Effector CD4-positive, alpha-beta T cell (primary cell): ENCODE data around the gene TNFRSF8.
"Not testable (repeated sequence)": the region's sequence is repeated elsewhere in the genome, so short reads cannot be mapped to it uniquely, and the experiment has no call there.

Experiments
- DNase-seq: peaks from one replicate; pipeline ENCODE4 v3.0.0-alpha.2; 2020

Gene TNFRSF8

DNA sequence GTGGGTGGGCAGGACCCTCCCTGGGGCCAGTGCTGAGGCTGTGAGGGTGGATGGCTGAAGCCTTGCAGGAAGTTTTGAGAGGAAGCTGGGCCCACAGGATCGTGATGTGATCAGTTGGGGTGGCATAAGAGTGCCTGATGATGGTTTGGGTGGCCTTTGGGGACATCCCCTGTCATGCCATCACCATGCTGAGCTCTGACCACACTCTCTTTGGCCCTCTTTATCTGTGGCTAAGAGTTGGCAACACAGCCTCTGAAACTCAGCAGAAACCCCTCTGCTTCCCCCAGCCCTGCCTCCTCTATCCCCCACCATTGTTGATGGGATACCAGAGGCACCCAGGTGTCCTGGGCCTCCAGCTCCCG, 24.0 kb upstream of the TNFRSF8 start:
- no peak for DNase-seq

DNA sequence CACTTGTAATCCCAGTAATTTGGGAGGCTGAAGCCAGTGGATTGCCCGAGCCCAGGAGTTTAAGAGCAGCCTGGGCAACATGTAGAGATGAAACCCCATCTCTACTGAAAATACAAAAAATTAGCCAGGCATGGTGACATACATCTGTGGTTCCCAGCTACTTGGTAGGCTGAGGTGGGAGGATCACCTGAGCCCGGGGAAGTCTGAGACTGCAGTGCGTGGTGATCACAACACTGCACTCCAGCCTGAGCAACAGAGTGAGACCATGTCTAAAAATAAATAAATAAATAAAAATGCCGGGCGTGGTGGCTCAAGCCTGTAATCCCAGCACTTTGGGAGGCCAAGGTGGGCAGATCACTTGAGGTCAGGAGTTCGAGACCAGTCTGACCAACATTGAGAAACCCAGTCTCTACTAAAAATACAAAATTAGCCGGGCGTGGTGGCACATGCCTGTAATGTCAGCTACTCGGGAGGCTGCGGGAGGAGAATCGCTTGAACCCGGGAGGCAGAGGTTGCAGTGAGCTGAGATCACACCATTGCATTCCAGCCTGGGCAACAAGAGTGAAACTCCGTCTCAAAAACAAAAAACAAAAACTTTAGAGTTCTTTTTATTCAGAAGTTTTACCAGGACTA, 23.2 kb upstream of the TNFRSF8 start:
- not testable (repeated sequence) for DNase-seq

DNA sequence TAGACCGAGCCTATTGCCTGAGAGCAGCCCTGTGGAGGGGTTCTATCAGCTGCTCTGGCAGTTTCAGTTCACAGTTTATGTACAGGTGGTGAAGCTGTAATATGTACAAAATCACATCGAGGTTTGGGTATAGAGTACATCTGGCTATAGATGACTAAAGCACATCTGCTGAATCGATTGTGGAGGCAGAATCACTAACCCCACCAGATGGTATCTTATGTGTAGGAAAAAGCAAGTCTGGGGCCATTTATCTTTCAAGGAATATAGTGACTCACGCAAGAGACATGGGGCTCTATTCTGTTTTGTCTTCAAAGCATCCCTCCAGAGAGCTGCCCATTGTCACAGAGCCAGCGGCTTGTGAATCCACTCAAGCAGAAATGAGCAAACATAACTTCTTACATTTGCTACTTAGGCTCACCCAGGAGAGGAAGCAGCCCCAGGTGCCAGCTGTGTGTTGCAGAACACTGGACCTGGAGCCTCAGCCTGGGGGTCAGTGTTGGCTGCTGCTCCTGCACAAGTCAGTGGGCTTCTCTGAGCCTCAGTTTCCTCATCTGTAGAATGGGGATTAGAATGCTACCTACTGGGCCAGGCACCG, 22.5 kb upstream of the TNFRSF8 start:
- no peak for DNase-seq

DNA sequence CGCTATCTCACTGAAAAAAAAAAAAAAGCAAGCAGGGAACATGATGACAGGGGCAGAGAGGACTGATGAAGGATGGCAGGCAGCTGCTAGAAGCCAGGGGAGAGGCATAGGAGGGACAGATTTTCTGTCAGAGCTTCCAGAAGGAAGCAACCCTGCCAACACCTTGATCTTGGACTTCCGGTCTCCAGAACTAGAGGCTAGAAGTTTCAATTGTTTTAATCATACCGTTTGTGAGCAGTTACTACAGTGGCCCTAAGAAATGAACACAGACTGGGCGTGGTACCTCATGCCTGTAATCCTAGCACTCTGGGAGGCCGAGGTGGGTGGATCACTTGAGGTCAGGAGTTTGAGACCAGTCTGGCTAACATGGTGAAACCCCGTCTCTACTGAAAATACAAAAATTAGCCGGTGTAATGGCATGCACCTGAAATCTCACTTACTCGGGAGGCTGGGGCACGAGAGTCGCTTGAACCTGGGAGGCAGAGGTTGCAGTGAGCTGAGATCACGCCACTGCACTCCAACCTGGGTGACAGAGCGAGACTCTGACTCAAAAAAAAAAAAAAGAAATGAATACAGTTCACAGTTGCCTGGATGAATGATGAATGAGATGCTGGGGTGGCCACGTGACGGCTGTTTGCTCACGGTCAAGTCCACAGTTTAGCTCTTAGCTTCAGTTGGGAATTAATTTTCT, 18.8 kb upstream of the TNFRSF8 start:
- not testable (repeated sequence) for DNase-seq

DNA sequence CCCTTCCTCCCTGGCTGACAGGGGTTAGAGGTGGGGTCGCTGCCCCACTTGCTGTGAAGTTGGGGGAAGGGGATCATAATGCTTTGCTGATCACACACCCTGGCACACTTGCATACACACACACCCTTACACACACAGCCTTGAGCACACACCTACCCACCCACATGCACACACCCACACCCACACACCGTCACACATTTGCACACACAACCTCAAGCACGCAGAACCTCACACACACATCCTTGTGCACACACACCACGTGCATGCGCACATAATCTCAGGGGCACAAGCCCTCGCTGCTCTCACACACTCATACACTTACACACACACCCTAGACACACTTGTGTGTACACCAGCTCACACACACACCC, 16.4 kb upstream of the TNFRSF8 start:
- DNase-seq, result no peak

DNA sequence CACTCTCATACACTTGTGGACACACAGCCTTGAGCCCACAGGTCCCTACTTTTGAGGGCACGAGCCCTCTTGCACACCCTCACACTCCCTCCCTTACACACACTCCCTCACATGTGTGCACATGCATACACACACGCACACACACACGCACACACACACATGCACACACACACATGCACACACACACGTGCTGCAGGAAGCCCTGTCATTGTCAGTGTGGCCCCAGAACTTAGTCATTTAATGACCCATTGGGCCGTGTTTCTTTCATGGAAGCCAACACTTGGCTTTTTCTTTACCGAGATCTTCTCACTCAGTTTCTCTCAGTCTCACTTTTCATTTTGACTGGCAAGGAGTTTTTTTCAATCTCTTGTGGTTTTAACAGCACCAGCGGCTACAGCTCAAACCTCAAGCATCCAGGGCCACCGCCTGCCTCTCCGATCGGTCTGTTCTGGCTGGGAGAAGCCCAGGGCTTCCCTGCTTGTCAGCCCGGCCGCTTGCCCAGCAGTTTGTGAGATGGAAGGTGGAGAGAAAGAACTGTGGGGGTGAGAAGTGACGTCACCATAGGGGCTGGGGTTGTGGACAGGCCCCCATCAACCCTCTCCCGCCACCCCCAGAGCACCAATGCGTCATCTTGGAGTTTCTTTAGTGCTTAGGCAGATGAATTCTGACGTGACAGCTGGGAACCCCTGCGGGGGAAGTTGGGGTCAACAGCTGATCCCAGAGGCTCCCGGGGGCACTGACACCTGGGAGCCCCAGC, 15.8 kb upstream of the TNFRSF8 start:
- DNase-seq, result no peak

DNA sequence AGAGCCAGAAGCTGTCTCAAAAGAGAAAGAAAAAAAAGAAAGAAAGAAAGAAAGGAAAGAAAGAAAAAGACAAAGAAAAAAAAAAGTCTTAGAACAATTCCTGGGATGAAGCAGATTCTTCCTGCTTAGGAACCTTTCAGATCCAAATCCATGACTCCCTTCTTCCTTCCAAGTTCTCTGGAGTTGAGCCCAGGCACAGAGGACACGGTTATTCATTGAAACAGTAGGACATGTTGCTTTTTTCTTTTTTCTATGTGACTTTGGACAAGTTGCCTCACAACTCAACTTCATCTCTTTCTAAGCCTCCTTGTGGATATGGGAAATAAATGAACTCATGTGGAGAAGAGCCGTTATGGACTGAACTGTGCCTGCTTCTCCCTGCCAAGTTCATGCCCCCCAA, 14.7 kb upstream of the TNFRSF8 start:
- DNase-seq, result no peak

DNA sequence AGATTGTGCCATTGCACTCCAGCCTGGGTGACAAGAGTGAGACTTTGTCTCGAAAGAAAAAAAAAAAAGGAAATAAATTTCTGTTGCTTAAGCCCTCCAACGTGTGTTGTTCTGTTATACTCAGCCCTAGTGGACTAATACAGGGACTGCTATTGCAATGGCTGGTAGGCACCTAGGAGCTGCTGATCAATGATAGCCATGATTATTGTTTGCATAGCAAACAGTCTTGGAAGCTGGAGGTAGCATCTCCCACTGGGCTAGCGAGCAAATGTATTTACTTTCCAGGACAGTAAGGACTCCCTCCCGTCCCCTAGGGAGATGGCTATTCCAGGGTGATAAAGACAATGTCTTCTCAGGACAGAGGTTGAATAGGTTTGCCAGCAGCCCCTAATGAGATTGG, 13.5 kb upstream of the TNFRSF8 start:
- DNase-seq, result no peak

DNA sequence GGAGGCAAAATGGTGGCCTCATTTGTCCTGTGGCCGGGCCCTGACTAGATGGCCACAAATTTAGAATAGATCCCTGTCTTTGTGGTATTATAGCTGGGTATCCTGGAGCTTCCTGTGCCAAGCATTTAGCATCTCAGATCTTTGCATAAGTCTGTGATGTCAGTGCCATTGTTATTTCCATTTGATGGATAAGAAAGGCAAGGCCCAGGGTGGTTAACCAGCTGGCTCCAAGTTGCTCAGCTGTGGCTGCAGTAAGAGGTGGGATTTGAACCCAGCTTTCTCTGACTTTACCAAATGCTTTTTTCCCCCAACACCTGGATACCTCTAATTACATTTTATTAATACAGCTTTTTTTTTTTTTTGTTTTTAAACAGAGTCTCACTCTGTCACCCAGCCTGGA, 11.7 kb upstream of the TNFRSF8 start:
- no peak for DNase-seq

DNA sequence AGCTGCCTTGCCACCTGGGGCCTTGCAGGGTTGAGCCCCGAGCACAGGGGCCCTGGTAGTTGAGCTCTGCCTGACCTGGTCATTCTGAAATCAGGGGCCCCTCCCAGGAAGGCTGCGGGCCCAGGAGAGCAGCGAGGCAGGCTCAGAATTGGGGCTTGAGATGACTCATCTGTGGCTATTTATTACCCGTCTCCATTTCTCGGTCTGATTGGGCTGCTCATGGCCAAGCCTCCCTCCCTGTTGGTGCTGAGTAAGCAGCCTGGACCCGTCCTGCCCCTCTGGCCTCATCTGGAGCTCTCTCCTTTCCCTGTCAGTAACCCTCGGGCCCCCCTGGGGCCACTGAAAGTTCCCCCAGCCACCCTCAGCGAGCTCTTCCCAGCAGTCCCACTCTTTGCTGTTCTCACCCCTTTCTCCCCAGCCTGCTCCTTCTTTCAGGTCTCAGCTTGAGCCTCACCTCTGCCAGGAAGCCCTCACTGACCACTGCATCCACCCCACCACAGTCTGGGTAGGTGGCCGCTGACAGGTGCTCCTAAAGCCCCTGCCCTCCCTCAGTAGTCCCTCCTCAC, 11.0 kb upstream of the TNFRSF8 start:
- no peak for DNase-seq

DNA sequence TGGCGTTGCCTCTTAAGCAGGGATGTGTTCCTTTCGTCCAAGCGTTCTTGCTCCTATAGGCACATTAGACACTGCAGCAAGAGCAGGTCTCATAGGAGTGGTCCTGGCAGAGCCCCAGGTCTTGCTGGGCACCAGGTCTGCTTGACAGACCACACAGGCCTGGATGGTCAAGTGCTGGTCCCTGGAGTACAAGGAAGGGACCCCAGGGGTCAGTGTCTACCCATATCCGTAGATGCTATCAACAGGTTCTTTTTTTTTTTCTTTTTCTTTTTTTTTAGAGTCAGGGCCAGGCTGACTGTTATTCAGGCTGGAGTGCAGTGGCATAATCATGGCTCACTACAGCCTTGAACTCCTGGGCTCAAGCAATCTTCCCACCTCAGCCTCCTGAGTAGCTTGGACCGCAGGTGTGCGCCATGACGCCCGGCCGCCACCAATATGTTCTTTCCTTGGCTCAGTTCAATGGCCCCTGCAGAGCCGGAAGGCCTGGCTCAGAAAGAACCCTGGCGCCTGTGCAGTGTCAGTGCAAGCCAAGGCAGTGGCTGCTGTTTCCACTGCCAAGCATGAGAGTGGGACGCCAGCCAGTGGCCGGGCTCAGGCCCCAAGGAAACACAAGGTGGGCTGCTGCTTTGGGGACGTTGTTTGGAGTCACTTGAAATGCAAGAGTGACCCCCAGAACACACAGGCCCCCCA, 10.0 kb upstream of the TNFRSF8 start:
- DNase-seq, result no peak

DNA sequence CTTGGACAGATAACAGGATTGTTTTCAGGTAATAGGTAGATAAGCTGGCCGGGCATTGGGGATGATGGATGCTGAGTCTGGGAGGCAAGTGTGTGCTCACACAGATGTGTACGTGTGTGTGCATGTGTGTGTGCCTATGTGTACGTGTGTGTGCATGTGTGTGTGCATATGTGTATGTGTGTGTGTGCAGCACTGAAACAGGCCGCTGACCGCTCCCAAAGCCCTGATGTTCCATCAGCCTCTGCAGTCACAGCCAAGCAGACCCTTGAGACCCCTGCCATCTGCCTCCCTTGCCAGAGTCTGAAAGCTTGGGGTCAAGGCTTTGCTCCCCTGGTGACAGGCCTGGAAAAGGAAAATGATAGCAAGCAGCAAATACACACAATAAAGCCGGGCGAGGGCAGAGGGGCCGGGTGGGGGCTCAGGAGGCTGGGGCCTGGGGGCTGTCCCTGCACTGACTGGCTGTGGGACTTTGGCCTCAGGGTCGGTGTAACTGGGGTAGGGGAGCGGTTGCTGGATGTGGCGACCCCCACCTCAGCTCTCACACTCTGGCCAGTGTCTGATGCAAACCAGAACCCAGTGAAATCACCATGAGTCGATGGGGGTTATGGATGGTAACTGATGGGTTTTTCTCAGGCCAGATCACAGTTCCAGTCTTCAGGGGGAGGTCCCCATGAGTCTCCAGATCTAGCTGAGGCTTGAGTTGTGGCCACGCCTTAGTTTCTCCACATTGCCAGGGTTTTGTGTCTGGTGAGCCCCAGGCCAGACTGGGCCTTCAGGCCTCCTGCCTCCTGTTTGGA, 9.2 kb upstream of the TNFRSF8 start:
- DNase-seq, result no peak

DNA sequence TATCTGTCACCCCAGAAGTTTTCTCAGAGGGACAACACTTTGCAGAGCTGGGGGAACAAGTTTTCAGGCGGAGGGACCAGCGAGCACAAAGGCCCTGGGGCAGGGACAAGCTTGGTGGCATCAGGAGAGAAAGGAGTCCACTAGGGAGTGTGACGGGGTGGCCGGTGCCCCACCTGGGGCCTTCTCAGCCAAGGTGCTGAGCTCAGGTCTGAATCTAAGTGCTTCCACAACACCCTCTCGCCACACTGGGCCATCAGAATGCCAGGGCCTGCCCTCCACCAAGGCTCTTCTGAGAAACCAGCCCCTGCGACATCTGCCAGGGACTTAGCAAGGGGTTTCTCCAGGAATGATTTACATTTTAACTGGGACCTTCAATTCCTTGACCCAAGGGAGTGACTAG, 7.8 kb upstream of the TNFRSF8 start:
- no peak for DNase-seq

DNA sequence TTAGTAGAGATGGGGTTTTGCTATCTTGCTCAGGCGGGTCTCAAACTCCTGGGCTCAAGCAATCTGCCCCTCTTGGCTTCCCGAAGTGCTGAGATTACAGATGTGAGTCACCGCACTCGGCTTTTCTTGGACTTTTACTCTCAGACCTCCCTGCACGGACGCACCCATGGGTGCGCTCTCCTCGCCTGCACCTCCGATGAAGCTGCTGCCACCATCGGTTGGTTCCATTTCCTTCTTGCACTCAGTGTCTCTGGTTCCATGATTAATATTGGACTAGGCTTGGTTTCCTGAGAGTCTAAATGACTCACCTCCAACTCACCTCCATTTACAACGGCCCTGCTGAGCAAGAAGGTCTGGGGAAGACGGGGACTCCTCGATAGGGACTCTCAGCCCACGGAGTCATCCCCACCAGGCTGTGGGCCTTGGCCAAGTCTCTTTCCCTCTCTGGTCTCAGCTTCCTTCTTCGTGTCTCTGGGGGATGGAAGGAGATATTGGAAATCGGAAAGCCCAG, 6.7 kb upstream of the TNFRSF8 start:
- DNase-seq, result no peak

DNA sequence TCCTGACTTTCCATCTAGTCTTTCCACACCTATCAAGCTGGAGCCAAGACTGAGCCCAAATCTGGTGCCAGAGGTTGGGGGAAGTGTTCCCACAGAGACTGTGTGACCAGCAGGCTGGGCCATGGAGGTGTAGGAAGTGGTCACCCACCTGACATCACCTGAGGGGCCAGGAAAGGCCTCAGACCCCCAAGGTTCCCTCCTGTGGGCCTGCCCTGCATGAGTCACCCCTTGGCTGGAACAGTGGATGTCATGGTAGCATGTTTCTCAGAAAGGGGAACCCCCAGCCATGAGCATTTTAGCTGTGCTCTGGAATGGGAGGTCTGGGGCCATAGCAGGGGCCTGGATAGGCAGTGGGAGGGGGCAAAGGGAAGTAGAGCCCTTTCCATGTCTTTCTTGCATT, 5.7 kb upstream of the TNFRSF8 start:
- DNase-seq, result no peak

DNA sequence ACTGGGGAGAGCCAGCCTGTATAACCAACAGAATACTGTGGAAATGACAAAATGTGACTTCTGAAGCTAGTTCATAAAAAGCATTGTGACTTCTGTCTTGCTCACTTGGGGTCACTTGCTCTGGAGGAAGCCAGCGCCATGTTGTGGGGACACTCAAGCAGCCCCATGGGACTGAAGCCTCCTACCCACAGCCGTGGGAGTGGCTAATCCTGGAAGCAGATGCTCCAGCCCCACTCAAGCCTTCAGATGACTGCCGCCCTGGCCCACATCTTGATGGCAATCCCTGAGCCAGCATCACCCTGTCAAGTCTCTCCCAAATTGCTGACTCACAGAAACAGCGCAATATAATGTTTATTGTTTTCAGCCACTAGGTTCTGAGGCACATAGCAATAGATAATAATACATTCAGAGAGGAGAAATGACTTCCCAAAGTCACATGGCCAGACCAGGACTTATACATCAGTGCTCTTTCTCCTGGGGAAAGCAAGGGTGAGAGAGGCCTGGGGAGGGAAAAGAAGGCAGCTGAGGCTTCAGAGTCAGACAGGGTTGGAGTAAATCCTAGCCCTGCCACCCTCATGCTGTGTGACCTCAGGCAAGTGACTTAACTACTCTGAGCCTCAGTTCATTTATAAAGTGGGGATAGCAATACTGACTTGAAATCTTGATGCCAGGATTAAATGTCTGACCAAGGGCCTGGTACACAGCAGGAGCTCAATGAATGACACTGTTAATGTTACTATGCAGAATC, 5.0 kb upstream of the TNFRSF8 start:
- no peak for DNase-seq

DNA sequence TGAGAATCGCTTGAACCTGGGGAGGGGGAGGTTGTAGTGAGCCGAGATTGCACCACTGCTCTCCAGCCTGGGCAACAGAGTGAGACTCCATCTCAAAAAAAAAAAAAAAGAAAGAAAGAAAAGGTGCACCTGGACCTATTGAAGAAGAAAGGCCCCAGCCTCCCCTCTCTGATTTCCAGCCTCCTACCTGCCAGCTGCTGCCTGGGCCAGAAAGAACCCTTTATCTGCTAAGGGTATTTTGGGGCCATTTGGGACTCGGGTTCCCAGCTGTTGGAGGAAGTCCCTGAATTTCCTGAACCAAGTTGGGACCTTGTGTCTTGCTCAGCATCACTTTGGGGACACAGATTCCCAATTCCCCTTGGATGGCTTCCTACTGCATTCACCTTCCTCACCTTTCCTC, 3.9 kb upstream of the TNFRSF8 start:
- DNase-seq, result no peak

DNA sequence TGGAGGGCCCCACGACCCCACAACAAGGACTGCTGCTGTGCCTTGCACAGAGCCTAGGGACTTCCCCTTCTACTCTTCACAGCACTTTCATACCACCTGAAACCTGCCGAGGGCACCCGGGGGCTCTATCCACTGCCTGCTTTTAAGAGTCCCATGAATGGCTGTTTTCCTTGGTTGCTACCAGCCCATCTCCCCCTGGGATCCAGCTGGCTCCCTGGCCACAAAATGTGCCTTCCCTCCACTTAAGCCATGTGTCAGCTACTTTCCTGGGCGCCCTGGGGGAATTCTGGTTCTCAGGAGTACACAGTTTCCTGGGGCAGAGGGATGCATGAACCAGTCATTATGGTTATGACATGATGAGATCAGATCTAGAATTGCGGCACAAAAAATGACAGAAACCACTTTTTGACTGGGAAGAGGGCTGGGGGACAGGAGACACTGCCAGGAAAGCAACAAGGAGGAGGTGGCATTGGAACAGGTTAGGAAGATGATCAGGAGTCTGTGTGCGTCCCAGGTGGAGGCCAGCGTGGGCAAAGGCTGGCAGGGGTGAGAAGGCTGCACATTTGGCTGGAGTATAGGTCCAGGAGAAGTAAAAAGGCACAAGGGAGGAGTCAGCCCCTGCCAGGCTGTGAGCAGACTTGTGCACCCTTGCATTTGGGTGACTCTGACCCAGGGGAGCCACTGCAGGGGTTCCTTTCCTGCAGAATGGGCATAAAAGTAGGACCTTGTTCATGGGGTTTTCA, 3.2 kb upstream of the TNFRSF8 start:
- no peak for DNase-seq

DNA sequence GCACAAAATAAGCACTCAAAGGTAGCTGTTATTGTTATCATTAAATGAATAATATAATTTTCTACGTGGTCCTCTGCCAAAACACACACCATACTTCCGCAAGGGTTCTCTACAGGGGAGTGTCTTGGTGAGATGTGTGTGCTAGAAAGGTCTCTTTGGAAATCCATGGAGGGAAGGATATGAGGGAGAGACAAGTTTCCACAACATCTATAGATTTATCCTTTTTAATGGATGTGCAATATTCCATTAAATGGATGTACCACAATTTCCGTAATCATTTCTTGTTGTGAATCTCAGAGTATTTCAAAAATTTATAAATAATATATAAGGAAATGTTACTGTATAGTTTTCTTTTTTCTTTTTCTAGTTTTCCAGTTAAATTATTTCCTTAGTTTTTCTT, 2.6 kb upstream of the TNFRSF8 start:
- DNase-seq, result no peak
